Measurements from ENCODE around the gene IRX3.
A peak's percentile ranks its signal among the peaks of the same experiment; 100 is the strongest.

The IRX3 gene

GRCh38 chr16:54291656-54292487, 5.3 kb upstream of the IRX3 start:
- Histone ChIP-seq H3K27ac (ENCODE audit: low read depth, low read length) (no peak overlapping the region), H3K27me3 (ENCODE audit: control insufficient read depth in 5 of 5, insufficient read depth in 4 of 5, low read length in 5 of 5) (peaks cover 0 to 25% (median 14%) of the 10 kb centered on the region in 5 donors), H3K9me3 (ENCODE audit: control insufficient read depth in 5 of 5, low read length in 5 of 5) (peaks cover 0 to under 1% (median 0%) of the 10 kb centered on the region in 5 donors), H3K9ac (ENCODE audit: low read length in 5 of 5) (no peak overlapping the region), H3K36me3 (ENCODE audit: control insufficient read depth in 5 of 5, insufficient read depth in 5 of 5, low read length in 5 of 5) (no peaks in the 10 kb centered on the region), H3K4me1 (ENCODE audit: control insufficient read depth in 5 of 5, insufficient read depth in 5 of 5, low read length in 5 of 5) (peaks cover 0 to 13% (median 9%) of the 10 kb centered on the region in 5 donors), H3K4me3 (ENCODE audit: low read depth in 1 of 5, low read length in 5 of 5) (no peak overlapping the region)

DNA sequence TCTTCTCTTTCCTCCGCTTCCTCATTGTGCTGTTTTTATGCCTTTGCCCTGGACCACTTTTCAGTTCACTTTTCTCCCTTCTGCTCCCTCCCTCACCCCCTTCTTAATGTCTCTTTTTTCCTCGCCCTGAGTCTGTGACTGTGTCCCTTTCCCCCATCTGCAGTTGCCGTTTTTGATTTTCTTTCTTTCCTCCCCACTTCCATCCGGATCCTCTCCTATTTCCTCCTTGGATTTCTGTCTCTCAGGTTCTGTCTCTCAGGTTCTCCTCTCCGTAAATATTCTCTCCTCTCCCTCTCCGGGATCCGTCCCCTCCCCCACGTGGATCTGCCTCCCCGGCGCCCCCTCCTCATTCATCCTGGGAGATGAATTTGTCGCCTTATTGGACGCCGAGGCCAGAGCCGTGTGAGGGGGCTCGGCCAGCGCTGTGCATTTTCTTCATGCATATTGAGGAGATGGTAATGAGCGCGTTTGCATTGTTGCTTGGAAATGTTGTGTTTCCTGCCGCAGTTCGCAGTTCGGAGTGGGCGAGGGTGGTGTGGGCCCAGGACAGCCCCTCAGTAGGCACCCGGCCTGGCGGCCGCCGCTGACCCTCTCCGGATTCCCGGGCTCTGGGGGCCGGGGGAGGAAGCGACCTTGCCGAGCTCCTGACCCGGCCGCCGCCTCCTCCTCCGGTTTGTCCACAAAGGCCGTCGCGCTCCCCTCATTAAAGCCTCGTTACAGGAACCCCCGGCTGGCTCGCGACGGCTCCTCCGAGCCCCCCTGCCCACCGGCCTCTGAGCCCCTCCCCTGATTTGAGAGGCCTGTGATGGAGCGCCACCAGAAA, 4.5 kb upstream of the IRX3 start:
- peaks cover 0 to 21% (median 14%) of the 10 kb centered on the region in 5 donors for H3K4me1 ChIP-seq (ENCODE audit: control insufficient read depth in 5 of 5, insufficient read depth in 5 of 5, low read length in 5 of 5)
- H3K9ac ChIP-seq (ENCODE audit: low read length in 5 of 5) = no peak overlapping the region
- H3K36me3 ChIP-seq (ENCODE audit: control insufficient read depth in 5 of 5, insufficient read depth in 5 of 5, low read length in 5 of 5) = no peaks in the 10 kb centered on the region
- H3K27ac ChIP-seq (ENCODE audit: low read depth, low read length) = no peak overlapping the region
- H3K9me3 ChIP-seq (ENCODE audit: control insufficient read depth in 5 of 5, low read length in 5 of 5) = no peaks in the 10 kb centered on the region
- H3K4me3 ChIP-seq (ENCODE audit: low read depth in 1 of 5, low read length in 5 of 5) = no peak overlapping the region
- peaks cover 0 to 25% (median 14%) of the 10 kb centered on the region in 5 donors for H3K27me3 ChIP-seq (ENCODE audit: control insufficient read depth in 5 of 5, insufficient read depth in 4 of 5, low read length in 5 of 5)

DNA sequence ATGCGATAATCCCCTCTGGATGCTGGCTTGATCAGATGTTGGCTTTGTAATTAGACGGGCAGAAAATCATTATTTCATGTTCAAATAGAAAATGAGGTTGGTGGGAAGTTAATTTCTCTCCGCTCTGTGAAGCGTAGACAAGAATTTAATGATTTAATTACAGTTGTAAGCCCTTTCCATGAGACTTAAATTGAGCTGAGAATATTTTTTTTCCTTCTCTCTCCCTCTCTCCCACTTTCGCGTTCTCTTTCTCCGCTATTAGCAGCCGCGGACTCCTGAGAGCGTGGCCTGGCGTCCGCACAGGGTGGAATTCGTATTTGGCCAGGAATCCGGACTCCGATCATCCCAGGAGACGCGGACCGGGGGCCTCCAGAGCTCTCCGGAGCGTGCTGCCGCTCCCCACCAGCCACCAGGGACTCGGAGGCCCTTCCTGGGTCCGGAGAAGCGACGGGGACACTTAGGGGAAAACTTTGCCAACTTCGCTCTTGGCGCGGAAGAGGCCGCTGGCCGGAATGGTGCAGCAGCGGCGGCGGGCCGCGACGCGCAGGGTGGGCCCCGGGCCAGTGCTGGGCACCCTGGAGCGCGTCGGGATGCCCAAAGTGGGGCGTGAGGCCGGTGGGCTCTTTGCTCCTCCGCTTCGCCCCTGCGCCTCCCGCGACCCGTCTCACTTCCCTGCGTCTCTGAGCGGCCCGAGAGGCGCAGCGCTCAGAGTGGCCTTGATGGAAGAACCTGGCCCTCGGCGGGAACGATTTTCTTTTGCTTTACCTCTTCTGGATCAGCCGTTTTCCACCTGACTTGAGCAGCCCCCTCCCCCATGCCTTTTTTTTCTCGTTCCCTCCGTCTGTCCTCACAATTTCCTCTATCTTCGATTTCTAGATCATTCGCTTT, 3.6 kb upstream of the IRX3 start:
- Histone ChIP-seq H3K4me3 (ENCODE audit: low read depth in 1 of 5, low read length in 5 of 5) (peak overlapping the region in 1 of 5 donors; percentile 22), H3K36me3 (ENCODE audit: control insufficient read depth in 5 of 5, insufficient read depth in 5 of 5, low read length in 5 of 5) (no peaks in the 10 kb centered on the region), H3K9ac (ENCODE audit: low read length in 5 of 5) (no peak overlapping the region), H3K4me1 (ENCODE audit: control insufficient read depth in 5 of 5, insufficient read depth in 5 of 5, low read length in 5 of 5) (peaks cover 0 to 27% (median 19%) of the 10 kb centered on the region in 5 donors), H3K9me3 (ENCODE audit: control insufficient read depth in 5 of 5, low read length in 5 of 5) (no peaks in the 10 kb centered on the region), H3K27ac (ENCODE audit: low read depth, low read length) (no peak overlapping the region), H3K27me3 (ENCODE audit: control insufficient read depth in 5 of 5, insufficient read depth in 4 of 5, low read length in 5 of 5) (peaks cover 0 to 26% (median 16%) of the 10 kb centered on the region in 5 donors)

DNA sequence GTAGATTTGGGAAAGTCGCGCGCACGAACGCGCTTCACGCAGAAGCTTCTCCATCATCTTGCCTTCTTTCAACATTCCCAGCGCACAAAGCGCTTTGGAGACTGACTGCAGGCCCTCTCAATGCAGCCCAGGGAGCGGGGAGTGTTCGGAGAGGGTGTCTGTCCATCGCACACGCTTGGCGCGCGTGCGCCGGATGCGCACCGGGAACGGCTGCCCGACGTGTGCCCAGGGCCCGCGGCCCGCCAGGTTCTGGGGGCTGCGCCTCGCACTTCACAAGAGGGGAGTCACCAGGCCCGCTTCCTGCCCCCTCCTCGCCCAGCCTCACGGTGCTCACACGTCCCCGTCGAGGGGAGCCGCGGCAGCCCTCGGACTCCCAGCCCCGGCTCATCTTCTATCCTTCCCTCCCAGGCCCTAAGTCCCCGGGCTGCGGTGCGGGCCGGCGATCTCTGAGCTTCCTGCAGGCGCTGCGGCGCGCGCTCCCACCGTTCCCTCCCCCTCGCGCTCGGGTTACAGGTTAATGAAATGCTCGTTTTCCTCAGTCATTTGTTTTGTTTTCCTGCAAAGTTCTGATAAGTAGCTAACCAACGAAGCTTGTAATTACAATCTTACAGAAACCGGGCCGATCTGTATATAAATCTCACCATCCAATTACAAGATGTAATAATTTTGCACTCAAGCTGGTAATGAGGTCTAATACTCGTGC, 2.8 kb upstream of the IRX3 start:
- no peak overlapping the region for H3K9ac ChIP-seq (ENCODE audit: low read length in 5 of 5)
- H3K9me3 ChIP-seq (ENCODE audit: control insufficient read depth in 5 of 5, low read length in 5 of 5) = no peaks in the 10 kb centered on the region
- H3K27ac ChIP-seq (ENCODE audit: low read depth, low read length) = no peak overlapping the region
- peaks cover 0 to 30% (median 19%) of the 10 kb centered on the region in 5 donors for H3K27me3 ChIP-seq (ENCODE audit: control insufficient read depth in 5 of 5, insufficient read depth in 4 of 5, low read length in 5 of 5)
- H3K36me3 ChIP-seq (ENCODE audit: control insufficient read depth in 5 of 5, insufficient read depth in 5 of 5, low read length in 5 of 5) = no peaks in the 10 kb centered on the region
- no peak overlapping the region for H3K4me3 ChIP-seq (ENCODE audit: low read depth in 1 of 5, low read length in 5 of 5)
- peaks cover 0 to 35% (median 25%) of the 10 kb centered on the region in 5 donors for H3K4me1 ChIP-seq (ENCODE audit: control insufficient read depth in 5 of 5, insufficient read depth in 5 of 5, low read length in 5 of 5)

DNA sequence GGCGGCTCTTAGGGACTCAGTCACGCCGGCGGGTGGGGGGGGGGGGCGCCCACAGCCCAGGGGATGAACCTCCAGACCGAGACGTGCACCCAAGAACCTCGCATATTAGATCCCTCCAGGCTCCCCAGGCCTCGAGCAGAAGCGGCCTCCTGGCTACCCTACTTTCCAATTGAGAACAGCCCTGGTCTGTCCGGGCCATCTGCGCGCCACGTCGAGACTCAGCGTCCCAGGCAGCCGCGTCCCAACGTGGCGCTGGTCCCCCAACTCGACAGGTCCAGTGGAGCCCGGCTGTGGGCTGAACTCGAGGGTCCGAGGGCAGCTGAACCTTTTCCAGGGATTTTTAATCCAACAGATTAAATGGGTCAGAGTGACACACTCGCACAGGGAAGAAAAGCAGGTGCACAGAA, 2.3 kb upstream of the IRX3 start:
- Histone ChIP-seq H3K9me3 (ENCODE audit: control insufficient read depth in 5 of 5, low read length in 5 of 5) (no peaks in the 10 kb centered on the region), H3K4me3 (ENCODE audit: low read depth in 1 of 5, low read length in 5 of 5) (no peak overlapping the region), H3K4me1 (ENCODE audit: control insufficient read depth in 5 of 5, insufficient read depth in 5 of 5, low read length in 5 of 5) (peaks cover 0 to 40% (median 29%) of the 10 kb centered on the region in 5 donors)

DNA sequence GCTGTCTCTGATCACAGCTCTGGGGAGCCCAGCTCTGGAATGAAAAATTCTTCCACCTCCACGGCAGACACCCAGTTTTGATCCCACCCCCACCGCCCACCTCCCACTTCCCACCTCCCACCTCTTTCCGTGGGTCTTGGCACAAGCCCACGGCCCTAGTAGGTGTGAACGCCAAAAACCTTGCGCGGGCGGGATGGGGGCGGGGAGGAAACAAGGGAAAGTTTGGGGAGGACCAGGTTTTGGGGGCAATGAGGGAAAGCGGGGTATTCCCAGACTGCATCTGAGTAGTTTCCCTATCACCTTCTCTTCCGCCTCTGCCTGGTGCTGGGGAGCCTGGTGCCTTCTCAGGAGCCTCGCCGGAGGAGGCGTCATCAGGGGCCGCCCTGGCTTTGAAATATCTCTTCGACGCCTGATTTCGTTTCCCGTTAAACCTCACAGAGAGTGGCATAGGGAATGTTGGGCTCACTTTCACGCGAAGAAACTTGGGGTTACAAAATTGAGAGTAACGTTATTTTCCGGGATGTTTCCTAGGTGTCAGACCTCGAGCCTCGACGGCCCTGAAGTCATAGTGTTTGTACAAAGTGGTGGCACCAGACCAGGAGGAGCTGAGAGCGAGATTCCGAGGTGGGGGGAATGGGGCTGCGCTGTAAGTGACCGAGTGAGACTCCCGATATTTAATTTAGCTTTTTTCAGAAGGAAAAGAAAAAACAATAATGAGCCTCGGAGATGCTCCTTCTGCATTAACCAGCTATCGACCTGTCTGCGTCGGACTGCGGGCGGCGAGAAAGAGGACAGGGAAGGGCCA, 1.6 kb upstream of the IRX3 start:
- peaks cover 0 to 30% (median 19%) of the 10 kb centered on the region in 5 donors for H3K27me3 ChIP-seq (ENCODE audit: control insufficient read depth in 5 of 5, insufficient read depth in 4 of 5, low read length in 5 of 5)

More for the DNA sequence above, 2.3 kb upstream of the IRX3 start:
- Histone ChIP-seq H3K27me3 (ENCODE audit: control insufficient read depth in 5 of 5, insufficient read depth in 4 of 5, low read length in 5 of 5) (peaks cover 0 to 30% (median 19%) of the 10 kb centered on the region in 5 donors), H3K9ac (ENCODE audit: low read length in 5 of 5) (no peak overlapping the region), H3K27ac (ENCODE audit: low read depth, low read length) (no peak overlapping the region), H3K36me3 (ENCODE audit: control insufficient read depth in 5 of 5, insufficient read depth in 5 of 5, low read length in 5 of 5) (peaks cover 0 to 2% (median 0%) of the 10 kb centered on the region in 5 donors)

DNA sequence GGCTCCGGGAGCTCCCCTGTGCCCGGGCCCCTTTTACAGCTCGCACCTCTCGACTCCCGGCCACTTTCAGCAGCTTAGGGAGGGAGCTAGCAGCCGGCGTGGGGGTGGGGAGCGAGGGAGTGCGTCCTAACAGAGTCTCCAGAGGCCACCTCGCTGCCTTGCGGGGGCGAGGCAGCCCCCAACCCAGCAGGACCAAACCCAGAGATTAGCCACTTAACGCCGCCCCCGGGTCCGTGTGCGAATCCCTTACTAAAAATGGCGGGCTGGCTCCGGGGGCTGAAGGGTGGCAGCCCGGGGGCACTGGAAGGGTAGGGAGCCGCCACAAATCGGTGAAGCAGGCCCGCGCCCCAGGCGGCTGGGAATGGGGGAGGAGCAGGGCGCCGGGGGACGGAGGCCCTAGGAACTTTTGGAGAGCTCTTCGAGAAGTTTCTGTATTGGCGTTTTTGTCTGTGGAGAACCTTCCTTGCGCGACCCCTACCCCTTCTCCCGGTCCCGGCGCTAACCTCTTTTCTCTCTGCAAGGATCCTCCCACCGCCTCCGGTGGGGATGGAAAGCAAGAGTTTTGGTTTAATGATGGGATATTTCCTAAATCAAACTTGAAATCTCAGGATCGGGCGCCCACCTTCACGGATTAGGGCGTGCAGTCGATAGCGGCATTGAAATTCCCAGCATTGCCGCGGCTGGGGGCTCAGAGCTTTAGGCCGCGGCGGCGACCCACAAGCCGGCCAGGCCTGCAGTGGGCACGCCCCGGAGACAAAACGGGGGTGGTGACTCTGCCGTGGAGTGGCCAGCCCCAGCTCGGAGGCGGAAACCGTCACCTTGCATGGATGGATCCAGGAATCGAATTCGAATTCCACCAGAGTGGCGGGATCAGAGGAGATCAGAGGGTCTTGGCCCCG, 793 bp upstream of the IRX3 start:
- Histone ChIP-seq H3K9ac (ENCODE audit: low read length in 5 of 5) (peak overlapping the region in 3 of 5 donors; percentile 62 to 77 (median 72)), H3K27ac (ENCODE audit: low read depth, low read length) (peak overlapping the region; percentile 46)

More for the DNA sequence above, 1.6 kb upstream of the IRX3 start:
- peaks cover 0 to 41% (median 32%) of the 10 kb centered on the region in 5 donors for H3K4me1 ChIP-seq (ENCODE audit: control insufficient read depth in 5 of 5, insufficient read depth in 5 of 5, low read length in 5 of 5)
- no peaks in the 10 kb centered on the region for H3K9me3 ChIP-seq (ENCODE audit: control insufficient read depth in 5 of 5, low read length in 5 of 5)
- H3K4me3 ChIP-seq (ENCODE audit: low read depth in 1 of 5, low read length in 5 of 5) = peak overlapping the region in 1 of 5 donors; percentile 60
- H3K9ac ChIP-seq (ENCODE audit: low read length in 5 of 5) = no peak overlapping the region
- H3K36me3 ChIP-seq (ENCODE audit: control insufficient read depth in 5 of 5, insufficient read depth in 5 of 5, low read length in 5 of 5) = peaks cover 0 to 2% (median 0%) of the 10 kb centered on the region in 5 donors
- H3K27ac ChIP-seq (ENCODE audit: low read depth, low read length) = no peak overlapping the region

DNA sequence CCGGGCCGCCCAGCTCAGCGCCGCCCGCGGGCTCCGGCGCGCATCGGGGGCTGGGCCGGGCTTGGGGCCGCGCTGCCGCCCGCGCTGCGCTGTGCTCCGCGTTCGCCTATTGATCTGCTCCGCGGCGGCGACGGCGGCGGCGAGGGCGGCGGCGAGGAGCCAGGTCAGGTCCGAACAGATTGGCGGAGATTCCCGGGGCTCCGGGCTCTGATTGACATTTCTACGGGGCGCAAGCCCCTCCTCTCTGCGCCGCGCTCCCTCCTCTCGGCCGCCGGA, 559 bp downstream of the IRX3 start:
- Histone ChIP-seq H3K27ac (ENCODE audit: low read depth, low read length) (peak overlapping the region; percentile 83), H3K9me3 (ENCODE audit: control insufficient read depth in 5 of 5, low read length in 5 of 5) (no peaks in the 10 kb centered on the region), H3K4me3 (ENCODE audit: low read depth in 1 of 5, low read length in 5 of 5) (peak overlapping the region; percentile 76 to 93 (median 82)), H3K36me3 (ENCODE audit: control insufficient read depth in 5 of 5, insufficient read depth in 5 of 5, low read length in 5 of 5) (peaks cover 0 to 2% (median 0%) of the 10 kb centered on the region in 5 donors), H3K9ac (ENCODE audit: low read length in 5 of 5) (peak overlapping the region in 2 of 5 donors; percentile 43 to 71), H3K4me1 (ENCODE audit: control insufficient read depth in 5 of 5, insufficient read depth in 5 of 5, low read length in 5 of 5) (peaks cover 0 to 46% (median 35%) of the 10 kb centered on the region in 5 donors), H3K27me3 (ENCODE audit: control insufficient read depth in 5 of 5, insufficient read depth in 4 of 5, low read length in 5 of 5) (peaks cover 0 to 29% (median 23%) of the 10 kb centered on the region in 5 donors)

More for the DNA sequence above, 793 bp upstream of the IRX3 start:
- H3K36me3 ChIP-seq (ENCODE audit: control insufficient read depth in 5 of 5, insufficient read depth in 5 of 5, low read length in 5 of 5) = peaks cover 0 to 2% (median 0%) of the 10 kb centered on the region in 5 donors
- H3K27me3 ChIP-seq (ENCODE audit: control insufficient read depth in 5 of 5, insufficient read depth in 4 of 5, low read length in 5 of 5) = peaks cover 0 to 30% (median 23%) of the 10 kb centered on the region in 5 donors
- H3K4me3 ChIP-seq (ENCODE audit: low read depth in 1 of 5, low read length in 5 of 5) = peak overlapping the region; percentile 60 to 91 (median 69)
- peaks cover 0 to 43% (median 32%) of the 10 kb centered on the region in 5 donors for H3K4me1 ChIP-seq (ENCODE audit: control insufficient read depth in 5 of 5, insufficient read depth in 5 of 5, low read length in 5 of 5)
- H3K9me3 ChIP-seq (ENCODE audit: control insufficient read depth in 5 of 5, low read length in 5 of 5) = no peaks in the 10 kb centered on the region
